Hepatocyte (in vitro differentiated cells): ENCODE measurements around the gene TUBB3.

Experiments used
- CTCF ChIP-seq: fragments of 200-600 bp; sonication (generic); IDR thresholded peaks from 2 replicates; pipeline ENCODE4 v1.5.1; 2016; ENCODE audit warnings: antibody characterized with exemption, mild to moderate bottlenecking; ENCODE audit not compliant: poor library complexity
- EZH2 ChIP-seq: fragments of 200-600 bp; sonication (generic); IDR thresholded peaks from 2 replicates; pipeline ENCODE4 v1.6.1; 2016; ENCODE audit warnings: antibody characterized with exemption, mild to moderate bottlenecking, borderline replicate concordance
- EZH2phosphoT487 ChIP-seq: fragments of 200-600 bp; sonication (generic); IDR thresholded peaks from one replicate; pipeline ENCODE4 v1.6.1; 2018; ENCODE audit warnings: antibody characterized with exemption, mild to moderate bottlenecking, low read depth, moderate library complexity; ENCODE audit not compliant: unreplicated experiment, severe bottlenecking

- TF ChIP-seq CTCF (no peak), EZH2 (no peak), EZH2phosphoT487 (no peak)
These were observed 58.3 kb downstream of the TUBB3 start for GRCh38 chr16:89981414-89981813.
